ENCODE data around the gene USHBP1.
"Not testable (repeated sequence)": the region's sequence is repeated elsewhere in the genome, so short reads cannot be mapped to it uniquely, and the experiment has no call there.

USHBP1 gene

GRCh38 chr19:17294051-17294891 lies 29.7 kb upstream of the USHBP1 start:
- peak; percentile 73 for DNase-seq

DNA sequence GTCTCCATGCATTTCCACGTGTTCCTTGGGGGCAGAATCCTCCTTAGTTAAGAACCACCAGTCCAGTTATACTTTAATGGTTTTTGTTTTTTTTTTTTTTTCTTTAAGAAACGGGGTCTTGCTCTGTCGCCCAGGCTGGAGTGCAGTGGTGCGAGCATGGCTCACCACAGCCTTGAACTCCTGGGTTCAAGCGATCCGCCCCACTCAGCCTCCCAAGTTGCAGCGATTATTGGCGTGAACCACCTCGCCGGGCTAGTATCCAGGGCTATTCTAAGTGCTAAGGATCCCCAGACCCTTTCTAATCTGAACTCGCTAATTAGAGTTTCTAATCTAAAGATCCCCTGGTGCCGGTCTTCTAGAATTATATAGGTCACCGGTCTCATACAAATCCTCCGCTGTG lies 29.1 kb upstream of the USHBP1 start:
- no peak for DNase-seq

- peak; percentile 88 for DNase-seq
These were observed 27.9 kb upstream of the USHBP1 start for GRCh38 chr19:17292301-17293074.

- DNase-seq: peak; percentile 75
These were observed 24.9 kb upstream of the USHBP1 start for GRCh38 chr19:17289489-17289888.

- no peak for DNase-seq
These were observed 22.2 kb upstream of the USHBP1 start for GRCh38 chr19:17286752-17287151.

DNA sequence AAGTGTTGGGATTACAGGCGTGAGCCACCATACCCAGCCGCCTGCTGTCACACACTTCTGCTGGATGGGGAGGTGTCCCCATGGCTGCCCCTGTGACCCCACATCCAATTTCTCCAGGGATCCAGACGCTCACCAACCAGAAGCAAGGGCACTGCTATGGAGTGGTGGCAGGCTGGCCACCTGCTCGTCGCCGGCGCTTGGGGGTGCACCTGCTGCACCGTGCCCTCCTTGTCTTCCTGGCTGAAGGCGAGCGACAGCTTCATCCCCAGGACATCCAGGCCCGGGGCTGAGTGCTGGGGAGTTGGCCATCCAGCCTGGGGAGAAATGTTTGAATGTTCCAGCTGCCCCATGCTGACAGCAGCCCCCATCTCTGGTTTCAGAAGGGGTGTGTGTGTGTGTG lies 21.7 kb upstream of the USHBP1 start:
- DNase-seq: no peak

- no peak for DNase-seq
These were observed 21.0 kb upstream of the USHBP1 start for GRCh38 chr19:17285415-17286135.

- DNase-seq: no peak
These were observed 19.0 kb upstream of the USHBP1 start for GRCh38 chr19:17283504-17283996.

DNA sequence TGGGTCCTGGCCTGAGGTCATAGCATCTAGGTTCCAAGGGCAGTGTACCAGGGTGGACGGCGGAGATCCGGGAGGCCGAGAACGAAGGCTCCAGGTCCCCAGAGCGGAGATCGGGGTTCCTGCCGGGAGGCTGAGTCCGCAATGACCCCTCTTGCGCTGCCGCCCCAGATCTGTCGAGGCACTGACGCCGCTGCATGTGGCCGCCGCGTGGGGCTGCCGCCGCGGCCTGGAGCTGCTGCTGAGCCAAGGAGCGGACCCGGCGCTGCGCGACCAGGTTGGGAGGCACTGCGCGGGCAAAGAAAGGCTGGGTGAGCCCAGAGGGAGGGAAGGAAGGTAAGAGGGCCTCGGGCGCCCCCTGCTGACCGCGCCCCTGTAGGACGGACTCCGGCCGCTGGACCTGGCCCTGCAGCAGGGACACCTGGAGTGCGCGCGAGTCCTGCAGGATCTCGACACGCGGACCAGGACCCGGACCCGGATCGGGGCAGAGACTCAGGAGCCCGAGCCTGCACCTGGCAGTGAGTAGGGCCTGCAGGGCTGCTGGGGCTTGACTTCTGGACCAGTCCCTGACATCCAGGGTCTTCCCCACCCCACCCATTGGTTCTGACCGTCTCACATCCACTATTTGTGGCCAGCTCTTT lies 18.1 kb upstream of the USHBP1 start:
- peak; percentile 86 for DNase-seq

DNA sequence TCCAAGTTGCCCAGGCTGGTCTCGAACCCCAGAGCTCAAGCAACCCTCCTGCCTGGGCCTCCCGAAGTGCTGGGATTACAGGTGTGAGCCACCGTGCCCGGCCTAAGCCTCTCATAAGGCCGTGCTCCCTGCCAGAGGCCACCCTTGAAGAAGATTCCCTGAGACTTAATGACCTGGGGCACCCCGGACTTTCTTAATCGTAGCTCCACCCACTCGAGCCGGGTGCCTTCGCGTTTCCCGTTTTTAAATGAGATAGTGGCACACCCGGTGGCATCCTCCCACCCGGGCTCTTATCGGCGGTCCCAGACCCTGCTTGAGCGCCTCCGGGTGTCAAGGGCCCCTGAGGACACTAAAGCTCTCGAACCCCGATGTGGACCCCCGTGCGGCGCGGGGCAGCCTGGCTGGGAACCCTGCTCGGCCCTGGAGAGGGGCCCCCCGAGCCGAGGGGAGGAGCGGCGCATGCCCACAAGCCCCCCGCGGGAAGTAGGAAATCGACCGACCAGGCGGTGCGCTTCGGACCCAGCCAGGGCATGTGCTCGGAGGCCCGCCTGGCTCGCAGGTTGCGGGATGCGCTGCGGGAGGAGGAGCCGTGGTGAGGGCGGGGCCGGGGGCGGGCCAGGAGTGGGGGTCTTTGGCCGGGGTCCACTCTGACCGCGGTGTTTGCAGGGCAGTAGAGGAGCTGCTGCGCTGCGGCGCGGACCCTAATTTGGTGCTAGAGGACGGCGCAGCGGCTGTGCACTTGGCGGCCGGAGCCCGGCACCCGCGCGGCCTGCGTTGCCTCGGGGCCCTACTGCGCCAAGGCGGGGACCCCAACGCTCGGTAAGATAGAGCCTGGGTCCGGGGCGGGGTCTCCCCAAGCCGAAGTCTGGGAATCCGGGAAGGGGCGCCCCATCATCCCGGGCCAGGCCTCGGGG lies 17.1 kb upstream of the USHBP1 start, which contains the start of gene ANKLE1:
Gene ANKLE1, plus strand, starts transcription at position 511 of the 914 bp plus-strand sequence. Its CDS starts 20 bp downstream, at position 531.
- peak; percentile 40 for DNase-seq

DNA sequence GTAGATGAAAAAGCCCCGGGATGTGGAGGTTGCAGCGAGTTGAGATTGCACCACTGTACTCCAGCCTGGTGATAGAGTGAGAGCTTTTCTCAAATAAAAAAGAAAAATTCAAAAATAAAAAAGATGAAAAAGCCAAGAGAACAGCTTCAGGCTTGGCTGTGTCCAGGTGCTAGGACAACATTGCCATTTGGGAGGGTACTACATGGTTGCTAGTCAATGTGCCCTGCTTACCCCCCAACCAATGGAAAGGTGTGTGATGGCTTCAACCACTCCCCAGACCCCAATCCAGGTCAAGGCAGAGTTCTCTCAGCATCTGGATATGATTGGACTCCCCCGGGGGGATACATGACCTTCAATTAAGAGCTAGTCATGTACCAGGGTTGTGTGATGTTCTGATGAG lies 14.9 kb upstream of the USHBP1 start:
- no peak for DNase-seq

GRCh38 chr19:17275441-17276175 lies 11.1 kb upstream of the USHBP1 start:
- no peak for DNase-seq

GRCh38 chr19:17274892-17275291 lies 10.3 kb upstream of the USHBP1 start:
- not testable (repeated sequence) for DNase-seq

GRCh38 chr19:17268754-17269153 lies 4.2 kb upstream of the USHBP1 start:
- no peak for DNase-seq

- DNase-seq: peak; percentile 99
These were observed 2.6 kb upstream of the USHBP1 start, which contains the start of gene BABAM1 for GRCh38 chr19:17266975-17267788. Gene BABAM1, plus strand, starts transcription at chr19:17267443. Its CDS starts 1,364 bp downstream, at chr19:17268807.

DNA sequence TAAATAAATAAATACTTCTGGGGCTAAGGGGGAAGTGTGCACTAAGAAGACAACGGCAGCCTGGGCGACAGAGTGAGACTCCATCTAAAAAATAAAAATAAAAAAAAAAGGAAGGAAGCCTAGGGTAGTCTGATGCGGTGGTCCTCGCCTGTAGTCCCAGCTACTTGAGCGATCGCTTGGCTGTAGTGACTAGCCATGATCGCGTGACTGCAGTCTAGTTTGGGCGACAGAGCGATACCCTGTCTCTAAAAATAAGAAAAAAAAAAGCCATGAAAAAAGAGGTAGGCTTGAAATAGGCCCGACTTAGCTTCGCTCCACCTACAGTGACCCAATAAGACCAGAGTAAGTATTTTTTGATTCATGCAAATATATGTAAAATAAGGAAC lies 2.0 kb upstream of the USHBP1 start:
- DNase-seq: no peak

GRCh38 chr19:17266026-17266425 lies 1.5 kb upstream of the USHBP1 start:
- DNase-seq: no peak

GRCh38 chr19:17263712-17264640 lies 569 bp downstream of the USHBP1 start:
- DNase-seq: no peak

- DNase-seq: no peak
These were observed 2.0 kb downstream of the USHBP1 start for GRCh38 chr19:17262557-17262956.
